Astrocyte (in vitro differentiated cells and primary cell): Measurements from ENCODE around the gene GDF10. TPM values are rescaled to one million over a fixed set of nuclear protein-coding genes. Genes with fewer than 3 reads are reported as not detected.

Source experiments
- DNase-seq: peaks from one replicate; pipeline ENCODE4 v3.0.0-alpha.2; 2010; ENCODE audit warnings: low read depth
- FAIRE-seq: peaks from 2 replicates; lab custom pipeline; 2011; peaks lifted over from hg19 to GRCh38; lab: Jason Lieb, UNC
- H2AFZ ChIP-seq: 2 replicates; pipeline ENCODE4 v1.6.0; 2012; ENCODE audit warnings: low read depth, low read length, inconsistent platforms
- H3K27ac ChIP-seq: 2 replicates; pipeline ENCODE4 v1.5.1; 2011; ENCODE audit warnings: low read depth, low read length, inconsistent platforms
- H3K27me3 ChIP-seq: 2 replicates; pipeline ENCODE4 v1.6.0; 2011; ENCODE audit warnings: low read length, inconsistent platforms; ENCODE audit not compliant: insufficient read depth
- H3K36me3 ChIP-seq: 2 replicates; pipeline ENCODE4 v1.5.1; 2011; ENCODE audit warnings: low read length, inconsistent platforms; ENCODE audit not compliant: insufficient read depth
- H3K4me1 ChIP-seq: 2 replicates; pipeline ENCODE4 v1.5.1; 2011; ENCODE audit warnings: low read length, inconsistent platforms; ENCODE audit not compliant: insufficient read depth
- H3K4me2 ChIP-seq: 2 replicates; pipeline ENCODE4 v1.6.0; 2012; ENCODE audit warnings: low read length, inconsistent platforms
- H3K4me3 ChIP-seq: 2 replicates; pipeline ENCODE4 v1.5.1; 2011; ENCODE audit warnings: low read depth, mild to moderate bottlenecking, low read length, inconsistent platforms; ENCODE audit not compliant: insufficient read depth
- H3K79me2 ChIP-seq: 2 replicates; pipeline ENCODE4 v1.6.0; 2012; ENCODE audit warnings: mild to moderate bottlenecking, low read length, inconsistent platforms; ENCODE audit not compliant: insufficient read depth
- H3K9ac ChIP-seq: 2 replicates; pipeline ENCODE4 v1.6.0; 2012; ENCODE audit warnings: mild to moderate bottlenecking, low read length, inconsistent platforms
- H3K9me3 ChIP-seq: 2 replicates; pipeline ENCODE4 v1.5.1; 2012; ENCODE audit warnings: low read depth, mild to moderate bottlenecking, low read length, inconsistent platforms; ENCODE audit not compliant: insufficient read depth
- H4K20me1 ChIP-seq: 2 replicates; pipeline ENCODE4 v1.6.0; 2012; ENCODE audit warnings: low read length, inconsistent platforms; ENCODE audit not compliant: insufficient read depth
- H3K27ac Mint-ChIP-seq: one replicate; pipeline ENCODE4 v1.8.0; 2021; ENCODE audit warnings: mild to moderate bottlenecking, mixed read lengths; ENCODE audit not compliant: unreplicated experiment
- H3K27me3 Mint-ChIP-seq: one replicate; pipeline ENCODE4 v1.8.0; 2021; ENCODE audit warnings: low read depth, mixed read lengths; ENCODE audit not compliant: unreplicated experiment
- H3K36me3 Mint-ChIP-seq: one replicate; pipeline ENCODE4 v1.8.0; 2021; ENCODE audit warnings: low read depth, mixed read lengths; ENCODE audit not compliant: unreplicated experiment
- H3K4me1 Mint-ChIP-seq: one replicate; pipeline ENCODE4 v1.8.0; 2021; ENCODE audit warnings: low read depth, mixed read lengths; ENCODE audit not compliant: unreplicated experiment
- H3K4me3 Mint-ChIP-seq: one replicate; pipeline ENCODE4 v1.8.0; 2021; ENCODE audit warnings: mild to moderate bottlenecking, moderate library complexity, mixed read lengths; ENCODE audit not compliant: unreplicated experiment
- H3K9me3 Mint-ChIP-seq: one replicate; pipeline ENCODE4 v1.8.0; 2021; ENCODE audit warnings: mild to moderate bottlenecking, mixed read lengths; ENCODE audit not compliant: unreplicated experiment
- CTCF ChIP-seq: IDR thresholded peaks from 2 replicates; pipeline ENCODE4 v1.5.1; 2011; ENCODE audit warnings: low read depth, mild to moderate bottlenecking, inconsistent platforms, low read length, moderate library complexity; ENCODE audit not compliant: insufficient read depth
- EZH2 ChIP-seq: IDR thresholded peaks from 2 replicates; pipeline ENCODE4 v1.6.1; 2012; ENCODE audit warnings: mild to moderate bottlenecking, low read length, inconsistent platforms; ENCODE audit not compliant: insufficient read depth
- total RNA-seq: library from RNA; stranded (reverse); gene quantifications from 2 replicates; pipeline ENCODE4 v1.2.1, GENCODE V29; 2021

GDF10 gene
- total RNA-seq, 1 donor from 2014 or later = 2.2 TPM

GRCh38 chr10:47276576-47277351 is 23.2 kb upstream of the GDF10 start:
- H3K27me3 Mint-ChIP-seq = peaks cover 34% of the 10 kb centered on the region
- H3K9me3 Mint-ChIP-seq = peaks cover 11% of the 10 kb centered on the region
- Histone ChIP-seq H4K20me1 (no peaks in the 10 kb centered on the region), H3K27me3 (no peaks in the 10 kb centered on the region), H3K27ac (no peak overlapping the region), H3K9ac (no peak overlapping the region), H3K9me3 (no peaks in the 10 kb centered on the region), H3K79me2 (no peaks in the 10 kb centered on the region), H3K36me3 (no peaks in the 10 kb centered on the region), H3K4me3 (no peak overlapping the region), H2AFZ (no peak overlapping the region), H3K4me1 (no peaks in the 10 kb centered on the region), H3K4me2 (no peak overlapping the region)
- peaks cover 2% of the 10 kb centered on the region for H3K4me1 Mint-ChIP-seq
- DNase-seq (no peak), FAIRE-seq (no peak)
- TF ChIP-seq CTCF (no peak), EZH2 (no peak)
- H3K27ac Mint-ChIP-seq = peak overlapping the region; percentile 14
- no peak overlapping the region for H3K4me3 Mint-ChIP-seq
- no peaks in the 10 kb centered on the region for H3K36me3 Mint-ChIP-seq

- no peak for DNase-seq
- no peaks in the 10 kb centered on the region for H3K9me3 ChIP-seq
- no peak overlapping the region for H3K4me2 ChIP-seq
- no peak for TF ChIP-seq CTCF
- no peak for TF ChIP-seq EZH2
- H3K27me3 Mint-ChIP-seq = peaks cover 42% of the 10 kb centered on the region
- H3K9me3 Mint-ChIP-seq = peaks cover 11% of the 10 kb centered on the region
- no peak overlapping the region for H3K4me3 Mint-ChIP-seq
- no peak overlapping the region for H2AFZ ChIP-seq
- H3K27ac ChIP-seq = no peak overlapping the region
- H3K27me3 ChIP-seq = no peaks in the 10 kb centered on the region
- no peaks in the 10 kb centered on the region for H3K79me2 ChIP-seq
- H3K4me3 ChIP-seq = no peak overlapping the region
- H3K36me3 ChIP-seq = no peaks in the 10 kb centered on the region
- no peaks in the 10 kb centered on the region for H3K4me1 ChIP-seq
- no peaks in the 10 kb centered on the region for H4K20me1 ChIP-seq
- no peaks in the 10 kb centered on the region for H3K36me3 Mint-ChIP-seq
- H3K4me1 Mint-ChIP-seq = peaks cover 2% of the 10 kb centered on the region
- no peak overlapping the region for H3K27ac Mint-ChIP-seq
- no peak overlapping the region for H3K9ac ChIP-seq
- no peak for FAIRE-seq
Measured at GRCh38 chr10:47277352-47278151, 22.4 kb upstream of the GDF10 start.
